Tibial nerve (tissue), 4 donors: ENCODE results near the gene OR2A42.
"Not testable (repeated sequence)": the region's sequence is repeated elsewhere in the genome, so short reads cannot be mapped to it uniquely, and the experiment has no call there.

Source experiments
- CTCF ChIP-seq, 5 experiments: fragments of 200-600 bp in 3 of 5; fragments of 450-650 bp in 2 of 5; sonication (generic) in 3 of 5; IDR thresholded peaks; one replicate each; pipeline ENCODE4 v1.5.1; 2016 to 2019; ENCODE audit warnings: antibody characterized with exemption in 5 of 5, mild to moderate bottlenecking in 3 of 5, moderate library complexity in 2 of 5
- EP300 ChIP-seq, 2 donors: sonication (generic); formaldehyde crosslinking; IDR thresholded peaks; one replicate each; pipeline ENCODE4 v1.6.1; 2017; ENCODE audit warnings: antibody characterized with exemption in 2 of 2, mild to moderate bottlenecking in 1 of 2
- POLR2A ChIP-seq, 2 donors: fragments of 450-650 bp; IDR thresholded peaks; one replicate each; pipeline ENCODE4 v1.6.1; 2017; ENCODE audit warnings: antibody characterized with exemption in 2 of 2, mild to moderate bottlenecking in 2 of 2, moderate library complexity in 2 of 2

- not testable (repeated sequence) for TF ChIP-seq CTCF, EP300, POLR2A (IDR thresholded peaks at IDR 0.05)
Observed at GRCh38 chr7:144281981-144282380, 42.6 kb upstream of the OR2A42 start.
